B cell (primary cell): ENCODE results near the gene NDUFA13. TPM values are rescaled to one million over a fixed set of nuclear protein-coding genes. Genes with fewer than 3 reads are reported as not detected.
A peak's percentile ranks its signal among the peaks of the same experiment; 100 is the strongest.

ENCODE experiments used
- ATAC-seq: fragments of 200-7000 bp; cut with Tn5 transposase; one replicate; pipeline ENCODE4 v1.10.0; 2021; ENCODE audit warnings: low read depth, mild to moderate bottlenecking, moderate number of reproducible peaks, moderate library complexity
- CTCF ChIA-PET: fragments of 350-600 bp; sonication (Branson Sonifier 250); formaldehyde crosslinking; loops from one replicate; lab custom pipeline; 2021; ENCODE audit warnings: antibody characterized with exemption, inconsistent platforms; lab: Charles Lee
- POLR2A ChIA-PET: fragments of 350-600 bp; sonication (Branson Sonifier 250); formaldehyde crosslinking; loops from one replicate; lab custom pipeline; 2021; ENCODE audit warnings: antibody characterized with exemption; lab: Charles Lee
- DNase-seq: peaks from one replicate; pipeline ENCODE4 v3.0.0; 2013
- H2AFZ ChIP-seq: 2 replicates; pipeline ENCODE4 v1.6.1; 2012; ENCODE audit warnings: mild to moderate bottlenecking, low read depth, low read length; ENCODE audit not compliant: insufficient read depth, poor library complexity, severe bottlenecking
- H3K27ac ChIP-seq, 2 donors: 1 replicate in 1 of 2; 2 replicates in 1 of 2; pipeline ENCODE4 v1.5.1; 2012 to 2013; ENCODE audit warnings: low read length in 2 of 2, mild to moderate bottlenecking in 2 of 2, moderate library complexity in 1 of 2
- H3K27me3 ChIP-seq, 4 experiments: fragments of 200-600 bp in 1 of 4; sonication (generic) in 1 of 4; replicated peaks in 1 of 4; 1 replicate in 2 of 4; 2 replicates in 2 of 4; pipeline versions ENCODE4 v1.6.1 to v1.7.0; 2013 to 2016; ENCODE audit warnings: low read length in 3 of 4, mild to moderate bottlenecking in 2 of 4, mixed read lengths in 1 of 4, moderate library complexity in 1 of 4; ENCODE audit not compliant: insufficient read depth in 4 of 4, control insufficient read depth in 3 of 4; ENCODE audit errors: control extremely low read depth in 1 of 4
- H3K36me3 ChIP-seq, 2 experiments: replicated peaks in 1 of 2; 1 replicate in 1 of 2; 2 replicates in 1 of 2; pipeline versions ENCODE4 v1.6.1 to v1.7.1; 2013; ENCODE audit warnings: low read length in 1 of 2; ENCODE audit not compliant: insufficient read depth in 2 of 2, control insufficient read depth in 1 of 2; ENCODE audit errors: control extremely low read depth in 1 of 2, extremely low read depth in 1 of 2
- H3K4me1 ChIP-seq, 2 donors: fragments of 200-600 bp in 1 of 2; sonication (generic) in 1 of 2; 1 replicate in 1 of 2; 2 replicates in 1 of 2; pipeline versions ENCODE4 v1.5.1 to v1.6.1; 2013 to 2017; ENCODE audit warnings: low read length in 2 of 2; ENCODE audit not compliant: control insufficient read depth in 2 of 2, insufficient read depth in 2 of 2
- H3K4me2 ChIP-seq: replicated peaks from 2 replicates; pipeline ENCODE3; 2012; ENCODE audit warnings: mild to moderate bottlenecking, low read depth, low read length; ENCODE audit not compliant: poor library complexity, severe bottlenecking
- H3K4me3 ChIP-seq, 5 experiments: fragments of 200-600 bp in 1 of 5; sonication (generic) in 1 of 5; 1 replicate in 3 of 5; 2 replicates in 2 of 5; pipeline versions ENCODE4 v1.5.1 to v1.7.0; 2011 to 2016; ENCODE audit warnings: low read length in 4 of 5, mild to moderate bottlenecking in 4 of 5, low read depth in 2 of 5, control low read depth in 1 of 5, moderate library complexity in 1 of 5; ENCODE audit not compliant: insufficient read depth in 1 of 5; ENCODE audit errors: control extremely low read depth in 1 of 5, extremely low read depth in 1 of 5
- H3K79me2 ChIP-seq: fragments of 200-600 bp; sonication (generic); one replicate; pipeline ENCODE4 v1.6.0; 2016; ENCODE audit warnings: low read length; ENCODE audit not compliant: control insufficient read depth, insufficient read depth
- H3K9ac ChIP-seq: fragments of 200-600 bp; sonication (generic); 2 replicates; pipeline ENCODE4 v1.6.1; 2017; ENCODE audit warnings: mild to moderate bottlenecking, low read length, moderate library complexity
- H3K9me3 ChIP-seq, 3 donors: one replicate each; pipeline versions ENCODE4 v1.6.1 to v1.7.1; 2013; ENCODE audit warnings: low read length in 2 of 3; ENCODE audit not compliant: control insufficient read depth in 2 of 3, insufficient read depth in 1 of 3; ENCODE audit errors: control extremely low read depth in 1 of 3
- H4K20me1 ChIP-seq: 2 replicates; pipeline ENCODE4 v1.6.0; 2012; ENCODE audit warnings: mild to moderate bottlenecking, low read length; ENCODE audit not compliant: insufficient read depth, control insufficient read depth, poor library complexity, severe bottlenecking
- H3K27ac Mint-ChIP-seq: one replicate; pipeline ENCODE4 v1.8.0; 2021; ENCODE audit warnings: mixed read lengths
- H3K27me3 Mint-ChIP-seq: one replicate; pipeline ENCODE4 v1.8.0; 2021; ENCODE audit warnings: mixed read lengths
- H3K4me1 Mint-ChIP-seq: one replicate; pipeline ENCODE4 v1.8.0; 2021; ENCODE audit warnings: mixed read lengths
- H3K4me3 Mint-ChIP-seq: one replicate; pipeline ENCODE4 v1.8.0; 2021; ENCODE audit warnings: mixed read lengths
- H3K9me3 Mint-ChIP-seq: one replicate; pipeline ENCODE4 v1.8.0; 2022; ENCODE audit warnings: mixed read lengths; ENCODE audit not compliant: insufficient read depth
- EZH2 ChIP-seq: IDR thresholded peaks from 2 replicates; pipeline ENCODE4 v1.6.1; 2012; ENCODE audit warnings: borderline replicate concordance, low read depth, mild to moderate bottlenecking, moderate library complexity, low read length; ENCODE audit not compliant: insufficient read depth, poor library complexity, severe bottlenecking
- WGBS: methylation state at CpG from one replicate; pipeline ENCODE4 v1.1.5; 2013; ENCODE audit warnings: missing lambda C conversion rate; ENCODE audit not compliant: insufficient coverage; 5-methylcytosine and 5-hydroxymethylcytosine counted together
- intact Hi-C: fragments of 100-400 bp; cut with micrococcal nuclease; formaldehyde crosslinking; loops from one replicate; pipeline ENCODE4 v1.10.0; 2022
- polyA plus RNA-seq: library from polyadenylated mRNA; depleted of rRNA; stranded (reverse); fragments of >200 nt; gene quantifications from 2 replicates; pipeline ENCODE4 v1.2.3, GENCODE V29; 2012
- total RNA-seq, 2 donors: library from RNA; stranded (reverse); fragments of 120-200 nt in 1 of 2; gene quantifications; 1 replicate in 1 of 2; 2 replicates in 1 of 2; pipeline versions ENCODE4 v1.2.3 to v1.2.4, GENCODE V29; 2013 to 2022
- TF ChIP-seq, protein P1 (sequence below): fragments of 200-600 bp; IDR thresholded peaks from one replicate; pipeline ENCODE4 v1.8.0; 2022; ENCODE audit warnings: antibody characterized with exemption, mild to moderate bottlenecking

NDUFA13 gene
- total and polyA plus RNA-seq, 2 donors (not counting 1 experiment from before 2014, with no cell fraction given): 188 to 195 TPM

- WGBS: 95% methylated on average over 20 of the region's 21 CpGs
- Histone ChIP-seq H3K9me3 (no peaks in the 10 kb centered on the region), H3K27me3 (no peaks in the 10 kb centered on the region), H3K9ac (no peak overlapping the region), H3K4me2 (no peak overlapping the region), H4K20me1 (peaks cover 32% of the 10 kb centered on the region), H3K4me3 (no peak overlapping the region), H2AFZ (no peak overlapping the region), H3K79me2 (peaks cover 98% of the 10 kb centered on the region), H3K4me1 (peaks cover 26 to 49% of the 10 kb centered on the region in 2 donors), H3K36me3 (peaks cover 2 to 26% of the 10 kb centered on the region in 2 experiments), H3K27ac (no peak overlapping the region)
- intact Hi-C loops: no loop called here
- no peaks in the 10 kb centered on the region for H3K27me3 Mint-ChIP-seq
- no peaks in the 10 kb centered on the region for H3K9me3 Mint-ChIP-seq
- no peak for ATAC-seq
- DNase-seq: no peak
- H3K4me3 Mint-ChIP-seq: no peak overlapping the region
- H3K27ac Mint-ChIP-seq: peak overlapping the region; percentile 81
- ChIA-PET CTCF (interaction anchor here (0.6 to 3.0 kb wide), 2 partner anchors 15 to 77 kb away, joined by 3 to 13 read pairs; no protein-coding TSS in a partner anchor), POLR2A (no interaction called here)
- TF ChIP-seq, protein P1, sequence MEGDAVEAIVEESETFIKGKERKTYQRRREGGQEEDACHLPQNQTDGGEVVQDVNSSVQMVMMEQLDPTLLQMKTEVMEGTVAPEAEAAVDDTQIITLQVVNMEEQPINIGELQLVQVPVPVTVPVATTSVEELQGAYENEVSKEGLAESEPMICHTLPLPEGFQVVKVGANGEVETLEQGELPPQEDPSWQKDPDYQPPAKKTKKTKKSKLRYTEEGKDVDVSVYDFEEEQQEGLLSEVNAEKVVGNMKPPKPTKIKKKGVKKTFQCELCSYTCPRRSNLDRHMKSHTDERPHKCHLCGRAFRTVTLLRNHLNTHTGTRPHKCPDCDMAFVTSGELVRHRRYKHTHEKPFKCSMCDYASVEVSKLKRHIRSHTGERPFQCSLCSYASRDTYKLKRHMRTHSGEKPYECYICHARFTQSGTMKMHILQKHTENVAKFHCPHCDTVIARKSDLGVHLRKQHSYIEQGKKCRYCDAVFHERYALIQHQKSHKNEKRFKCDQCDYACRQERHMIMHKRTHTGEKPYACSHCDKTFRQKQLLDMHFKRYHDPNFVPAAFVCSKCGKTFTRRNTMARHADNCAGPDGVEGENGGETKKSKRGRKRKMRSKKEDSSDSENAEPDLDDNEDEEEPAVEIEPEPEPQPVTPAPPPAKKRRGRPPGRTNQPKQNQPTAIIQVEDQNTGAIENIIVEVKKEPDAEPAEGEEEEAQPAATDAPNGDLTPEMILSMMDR: no peak
- no peak for TF ChIP-seq EZH2
- H3K4me1 Mint-ChIP-seq: peaks cover 64% of the 10 kb centered on the region
Measured at GRCh38 chr19:19475015-19475765, 40.8 kb upstream of the NDUFA13 start.
